Melanocyte of skin (primary cell): ENCODE data around the gene PTPRK. TPM values are rescaled to one million over a fixed set of nuclear protein-coding genes. Genes with fewer than 3 reads are reported as not detected.

Experiments used
- total RNA-seq, 2 donors: library from RNA; depleted of rRNA; stranded (reverse); fragments of >200 nt; gene quantifications; 2 replicates each; pipeline ENCODE4 v1.2.3, GENCODE V29; 2012

The PTPRK gene
- total RNA-seq = 10 to 100 TPM; 33.7 to 36.6 TPM

GRCh38 chr6:128520436-128521281 lies at the start of gene PTPRK:
PTPRK (minus strand) TSS chr6:128520599; CDS start chr6:128520358, 241 bp downstream.

